Lower leg skin (tissue), 4 donors: ENCODE measurements around the gene ELMO3. TPM values are rescaled to one million over a fixed set of nuclear protein-coding genes. Genes with fewer than 3 reads are reported as not detected.

Experiments used
- DNase-seq, 2 donors: peaks; one replicate each; pipeline ENCODE4 v3.0.0-alpha.2; 2019; ENCODE audit warnings: low spot score in 2 of 2
- H3K4me3 ChIP-seq: fragments of 200-600 bp; sonication (generic); 2 replicates; pipeline ENCODE4 v1.5.1; 2017; ENCODE audit warnings: mild to moderate bottlenecking, low read depth; ENCODE audit not compliant: poor library complexity, severe bottlenecking
- CTCF ChIP-seq, 3 donors: fragments of 450-650 bp; IDR thresholded peaks; one replicate each; pipeline ENCODE4 v1.5.1; 2016; ENCODE audit warnings: antibody characterized with exemption in 3 of 3, mild to moderate bottlenecking in 3 of 3, moderate library complexity in 2 of 3
- POLR2A ChIP-seq, 2 donors: fragments of 450-650 bp; IDR thresholded peaks; one replicate each; pipeline ENCODE4 v1.6.1; 2016 to 2017; ENCODE audit warnings: antibody characterized with exemption in 2 of 2, mild to moderate bottlenecking in 1 of 2, moderate library complexity in 1 of 2
- WGBS, 2 donors: methylation state at CpG; one replicate each; pipeline ENCODE4 v1.1.5; 2018; 5-methylcytosine and 5-hydroxymethylcytosine counted together
- intact Hi-C: fragments of 100-400 bp; cut with DNase I; formaldehyde crosslinking; loops from one replicate; pipeline ENCODE4 v1.15.0; 2023; ENCODE audit warnings: low total_unique reads
- total RNA-seq, 4 donors: library from RNA; depleted of rRNA; stranded (reverse); fragments of >200 nt; gene quantifications; one replicate each; pipeline ENCODE4 v1.1.0, GENCODE V29; 2016

ELMO3 gene
- total RNA-seq, 4 donors from 2014 or later, result 37.2 to 62.2 (median 51.6) TPM

GRCh38 chr16:67206838-67207248 is 7.9 kb downstream of the ELMO3 start:
- no peak overlapping the region for H3K4me3 ChIP-seq
- TF ChIP-seq CTCF (IDR thresholded peaks at IDR 0.05), result no peak
- DNase-seq, result no peak
- WGBS, 2 donors, result 92 to 93% methylated on average over 3 of the region's 3 CpGs
- intact Hi-C loops, result no loop called here

- TF ChIP-seq CTCF (IDR thresholded peaks at IDR 0.05), result no peak
- no peak for TF ChIP-seq POLR2A (IDR thresholded peaks at IDR 0.05)
- DNase-seq, result no peak
- no peak overlapping the region for H3K4me3 ChIP-seq
- WGBS, 2 donors, result 63 to 76% methylated on average over 6 to 19 of the region's 21 CpGs
- intact Hi-C loops, result no loop called here
Measured at GRCh38 chr16:67207249-67208091, 8.5 kb downstream of the ELMO3 start.

- H3K4me3 ChIP-seq, result no peak overlapping the region
- 85 to 87% methylated on average over 8 to 11 of the region's 11 CpGs for WGBS, 2 donors
- intact Hi-C loops, result no loop called here
- DNase-seq, result no peak
- TF ChIP-seq POLR2A (IDR thresholded peaks at IDR 0.05) (no peak), CTCF (IDR thresholded peaks at IDR 0.05) (no peak)
Measured at GRCh38 chr16:67208154-67208896, 9.4 kb downstream of the ELMO3 start.

GRCh38 chr16:67209565-67209964 is 10.6 kb downstream of the ELMO3 start:
- intact Hi-C loops, result no loop called here
- no peak for DNase-seq
- TF ChIP-seq POLR2A (IDR thresholded peaks at IDR 0.05) (no peak), CTCF (IDR thresholded peaks at IDR 0.05) (no peak)
- 91 to 95% methylated on average over 8 of the region's 8 CpGs for WGBS, 2 donors
- H3K4me3 ChIP-seq, result no peak overlapping the region

GRCh38 chr16:67210069-67210937 is 11.4 kb downstream of the ELMO3 start:
- H3K4me3 ChIP-seq, result no peak overlapping the region
- 86 to 90% methylated on average over 10 to 23 of the region's 25 CpGs for WGBS, 2 donors
- DNase-seq, result no peak
- intact Hi-C loops, result no loop called here
- TF ChIP-seq CTCF (IDR thresholded peaks at IDR 0.05), result no peak
- no peak for TF ChIP-seq POLR2A (IDR thresholded peaks at IDR 0.05)
